Measurements from ENCODE around the gene MIR17HG.
"Not testable (repeated sequence)": the region's sequence is repeated elsewhere in the genome, so short reads cannot be mapped to it uniquely, and the experiment has no call there.

MIR17HG gene

DNA sequence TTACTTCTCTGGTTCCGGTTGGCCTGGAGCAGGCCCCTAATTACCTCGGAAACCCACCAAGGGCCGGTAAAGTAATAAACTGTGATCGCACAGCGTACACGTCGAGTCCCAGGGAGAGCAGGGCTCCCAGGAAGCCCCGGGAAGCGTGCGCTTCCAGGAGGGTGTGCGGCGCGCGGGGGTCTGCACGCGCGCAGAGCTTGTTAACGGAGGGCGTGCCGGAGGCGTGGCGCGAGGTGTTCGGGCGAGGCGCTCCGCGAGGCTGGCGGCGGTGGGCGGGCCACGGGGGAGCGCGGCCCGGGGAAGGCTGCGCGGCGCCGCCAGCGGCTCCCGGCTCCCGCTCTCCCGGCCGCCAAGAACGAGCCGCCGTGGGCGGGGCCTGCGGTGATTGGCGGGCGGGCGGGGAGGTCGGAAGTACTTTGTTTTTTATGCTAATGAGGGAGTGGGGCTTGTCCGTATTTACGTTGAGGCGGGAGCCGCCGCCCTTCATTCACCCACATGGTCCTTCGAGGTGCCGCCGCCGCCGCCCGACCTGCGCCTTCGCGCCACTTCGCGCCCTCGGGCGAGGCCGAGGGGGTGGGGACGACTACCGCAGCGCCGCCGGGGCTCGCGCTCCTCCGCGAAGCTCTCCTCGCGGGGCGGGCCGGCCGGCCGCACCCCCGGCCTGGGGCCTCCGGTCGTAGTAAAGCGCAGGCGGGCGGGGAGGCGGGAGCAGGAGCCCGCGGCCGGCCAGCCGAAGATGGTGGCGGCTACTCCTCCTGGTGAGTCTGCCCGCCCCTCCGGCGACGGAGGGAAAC lies at the start of gene MIR17HG:
MIR17HG (plus strand) TSS at position 486 of the 794 bp plus-strand sequence.
- peak; percentile 90 for DNase-seq (ENCODE audit: low read depth)

DNA sequence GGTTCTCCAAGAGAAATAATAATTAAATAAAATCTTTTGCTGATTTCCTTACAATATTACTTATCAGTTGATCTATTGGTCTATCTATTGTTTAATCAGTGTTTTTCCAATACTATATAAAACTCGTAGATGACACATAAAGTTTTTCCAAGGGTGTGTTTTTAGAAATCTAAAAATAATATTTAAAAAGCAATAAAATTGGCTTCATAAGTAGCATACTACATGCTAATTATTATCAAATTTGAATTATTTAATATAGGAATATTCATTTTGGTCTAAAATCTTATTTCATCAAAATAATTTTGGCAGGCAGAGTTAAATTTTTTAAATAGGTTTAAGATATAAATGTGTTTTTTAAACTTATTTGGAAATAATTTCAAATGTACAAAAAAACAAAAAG lies 49.4 kb upstream of the MIR17HG start:
- DNase-seq (ENCODE audit: low read depth): no peak

GRCh38 chr13:91302111-91302510 lies 45.4 kb upstream of the MIR17HG start:
- no peak for DNase-seq (ENCODE audit: low read depth)

- DNase-seq (ENCODE audit: low read depth): no peak
Observed at GRCh38 chr13:91303031-91303430, 44.5 kb upstream of the MIR17HG start.

GRCh38 chr13:91304741-91305140 lies 42.7 kb upstream of the MIR17HG start:
- no peak for DNase-seq (ENCODE audit: low read depth)

DNA sequence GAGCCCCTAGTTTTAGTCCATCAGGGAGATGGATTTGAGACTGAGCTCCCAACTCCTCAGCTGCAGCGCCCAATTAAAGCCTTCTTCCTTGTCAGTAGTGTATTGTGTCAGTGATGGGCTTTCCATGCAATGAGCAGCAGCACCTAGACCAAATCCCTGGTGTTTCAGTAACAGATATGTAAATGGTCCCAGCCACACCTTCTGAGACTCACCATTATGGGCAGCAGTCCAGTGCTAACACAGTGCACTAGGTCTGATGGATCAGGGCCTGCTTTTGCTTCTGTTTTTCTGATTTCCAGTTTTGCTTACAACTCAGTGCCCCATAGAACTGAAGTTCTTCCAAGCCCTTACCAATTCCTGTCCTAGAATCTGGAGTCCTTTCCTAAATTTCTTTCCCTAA lies 41.8 kb upstream of the MIR17HG start:
- DNase-seq (ENCODE audit: low read depth): no peak

GRCh38 chr13:91307887-91308286 lies 39.6 kb upstream of the MIR17HG start:
- DNase-seq (ENCODE audit: low read depth): no peak

DNA sequence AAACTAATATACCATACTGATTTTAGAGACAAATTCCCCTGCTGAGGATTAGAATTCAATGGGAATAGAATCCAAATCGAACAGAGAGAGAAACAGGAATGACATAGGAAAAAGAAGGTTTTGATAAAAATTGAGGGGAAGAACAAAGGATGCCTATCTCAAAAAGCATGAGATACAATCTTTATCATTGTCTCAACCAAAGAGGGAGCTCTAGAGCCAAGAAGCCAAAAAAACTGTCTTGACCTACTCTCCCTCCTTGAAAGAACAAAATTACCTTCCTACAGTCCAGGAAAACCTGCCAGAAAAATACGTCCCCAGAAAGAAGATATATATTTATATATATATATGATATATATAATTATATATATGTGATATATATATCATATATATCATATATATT lies 39.2 kb upstream of the MIR17HG start:
- no peak for DNase-seq (ENCODE audit: low read depth)

- DNase-seq (ENCODE audit: low read depth): no peak
Observed at GRCh38 chr13:91311491-91311890, 36.0 kb upstream of the MIR17HG start.

- DNase-seq (ENCODE audit: low read depth): no peak
Observed at GRCh38 chr13:91312324-91312723, 35.2 kb upstream of the MIR17HG start.

DNA sequence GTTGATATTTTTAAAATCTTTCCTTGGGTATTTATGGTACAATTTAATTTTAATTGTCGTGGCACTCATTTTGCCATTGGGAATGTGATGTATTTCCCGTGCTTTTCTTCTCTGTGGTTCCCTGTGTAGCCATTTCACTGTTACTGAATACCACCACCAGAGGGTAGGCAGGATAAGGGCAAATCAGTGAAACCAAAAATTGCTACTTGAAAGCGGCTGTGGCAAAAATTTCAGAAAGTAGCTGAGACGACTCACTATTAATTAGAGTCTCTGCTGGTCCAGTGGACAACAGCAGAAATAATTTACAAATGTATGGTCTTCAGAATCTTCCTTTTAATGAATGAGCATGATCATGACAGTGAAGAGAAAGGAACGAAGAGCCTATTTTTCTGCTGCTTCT lies 34.4 kb upstream of the MIR17HG start:
- no peak for DNase-seq (ENCODE audit: low read depth)

- DNase-seq (ENCODE audit: low read depth): no peak
Observed at GRCh38 chr13:91313581-91313980, 33.9 kb upstream of the MIR17HG start.

GRCh38 chr13:91314888-91315287 lies 32.6 kb upstream of the MIR17HG start:
- no peak for DNase-seq (ENCODE audit: low read depth)

GRCh38 chr13:91318886-91319285 lies 28.6 kb upstream of the MIR17HG start:
- DNase-seq (ENCODE audit: low read depth): no peak

- no peak for DNase-seq (ENCODE audit: low read depth)
Observed at GRCh38 chr13:91319996-91320395, 27.5 kb upstream of the MIR17HG start.

- DNase-seq (ENCODE audit: low read depth): not testable (repeated sequence)
Observed at GRCh38 chr13:91320990-91321389, 26.5 kb upstream of the MIR17HG start.

GRCh38 chr13:91323349-91323748 lies 24.1 kb upstream of the MIR17HG start:
- DNase-seq (ENCODE audit: low read depth): no peak

DNA sequence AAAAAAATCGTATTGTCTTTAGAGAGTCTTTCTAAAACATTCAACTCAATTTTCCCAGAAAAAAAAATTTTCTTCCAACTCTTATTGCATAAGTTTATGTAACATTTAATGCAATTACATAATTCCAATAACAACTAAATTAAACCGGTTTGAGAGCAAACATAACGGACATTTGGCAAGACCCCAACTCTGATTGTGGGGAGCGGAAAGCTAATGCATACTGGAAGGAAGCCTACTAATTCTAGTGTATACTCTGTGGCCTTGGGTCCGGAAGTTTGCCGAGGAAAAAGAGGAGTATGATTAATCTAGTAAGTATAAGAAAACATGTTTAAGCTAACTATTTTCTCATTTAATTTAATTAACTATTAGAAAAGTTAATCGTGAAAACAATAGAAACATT lies 21.3 kb upstream of the MIR17HG start:
- DNase-seq (ENCODE audit: low read depth): no peak

- DNase-seq (ENCODE audit: low read depth): no peak
Observed at GRCh38 chr13:91328726-91329125, 18.8 kb upstream of the MIR17HG start.

DNA sequence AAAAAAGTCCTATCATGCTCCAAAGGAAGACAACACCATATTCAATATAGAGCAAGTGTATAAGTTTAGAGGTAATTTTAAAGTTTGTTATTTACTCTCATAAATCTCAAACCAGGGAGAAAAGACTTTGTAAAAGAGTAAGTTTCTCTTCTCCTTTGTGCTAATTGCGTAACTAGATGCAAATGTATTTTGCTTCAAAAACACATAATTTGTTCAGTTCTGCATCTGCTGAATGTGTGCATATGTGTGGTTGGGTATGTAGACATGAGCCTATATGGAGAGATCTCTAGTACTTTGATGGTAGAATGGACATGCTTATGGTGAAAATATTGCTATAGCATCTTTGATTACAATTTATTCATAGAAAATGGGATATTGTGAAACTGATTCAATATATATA lies 17.8 kb upstream of the MIR17HG start:
- DNase-seq (ENCODE audit: low read depth): no peak

GRCh38 chr13:91331047-91331915 lies 16.2 kb upstream of the MIR17HG start:
- DNase-seq (ENCODE audit: low read depth): no peak

GRCh38 chr13:91346062-91346461 lies 1.4 kb upstream of the MIR17HG start:
- DNase-seq (ENCODE audit: low read depth): no peak

GRCh38 chr13:91346850-91347201 lies 661 bp upstream of the MIR17HG start:
- peak; percentile 41 for DNase-seq (ENCODE audit: low read depth)

Data from activated T-cell treated with anti-CD3 and anti-CD28 coated beads for 48 hours (primary cell).